IMR-90 (cell line): ENCODE data around the gene BMP7. TPM values are rescaled to one million over a fixed set of nuclear protein-coding genes. Genes with fewer than 3 reads are reported as not detected.

ENCODE experiments used
- ATAC-seq: fragments of 200-7000 bp; cut with Tn5 transposase; 2 replicates; pipeline ENCODE4 v1.9.1; 2020; ENCODE audit warnings: low read depth, mild to moderate bottlenecking, moderate library complexity
- BruUV-seq: library from RNA; stranded (reverse); fragments of 400-500 nt; replicated peaks from 2 replicates; lab custom pipeline; 2021; lab: Mats Ljungman, UMichigan
- CTCF ChIA-PET: fragments of 300-600 bp; formaldehyde crosslinking; extraction: SDS; loops from one replicate; lab custom pipeline; 2021; ENCODE audit warnings: antibody characterized with exemption; lab: Yijun Ruan, JAX
- POLR2A ChIA-PET: fragments of 300-600 bp; sonication (Branson Sonifier 250); formaldehyde crosslinking; loops from one replicate; lab custom pipeline; 2022; ENCODE audit warnings: antibody characterized with exemption; ENCODE audit not compliant: unreplicated experiment; lab: Charles Lee
- DNase-seq: peaks from one replicate; pipeline ENCODE4 v3.0.0; 2013
- H2AFZ ChIP-seq: replicated peaks from 2 replicates; pipeline ENCODE3; 2013; ENCODE audit warnings: low read length, mild to moderate bottlenecking; ENCODE audit not compliant: poor library complexity
- H2AK5ac ChIP-seq: 2 replicates; pipeline ENCODE4 v1.6.1; 2013; ENCODE audit warnings: low read depth, low read length, inconsistent platforms
- H2AK9ac ChIP-seq: replicated peaks from 2 replicates; pipeline ENCODE3; 2013; ENCODE audit warnings: mild to moderate bottlenecking, low read depth, low read length, moderate library complexity; ENCODE audit not compliant: poor library complexity
- H2BK120ac ChIP-seq: 2 replicates; pipeline ENCODE4 v1.6.1; 2013; ENCODE audit warnings: low read depth, low read length, inconsistent platforms
- H2BK15ac ChIP-seq: 3 replicates; pipeline ENCODE4 v1.6.1; 2013; ENCODE audit warnings: low read depth, low read length, inconsistent platforms
- H2BK20ac ChIP-seq: 2 replicates; pipeline ENCODE4 v1.6.1; 2013; ENCODE audit warnings: low read depth, mild to moderate bottlenecking, inconsistent platforms, low read length, moderate library complexity
- H2BK5ac ChIP-seq: 2 replicates; pipeline ENCODE4 v1.6.1; 2013; ENCODE audit warnings: mild to moderate bottlenecking, low read depth, low read length, inconsistent platforms; ENCODE audit not compliant: poor library complexity, severe bottlenecking
- H3K14ac ChIP-seq: replicated peaks from 2 replicates; pipeline ENCODE4 v1.6.1; 2013; ENCODE audit warnings: low read depth, low read length, inconsistent platforms
- H3K18ac ChIP-seq: 2 replicates; pipeline ENCODE4 v1.6.1; 2013; ENCODE audit warnings: low read depth, low read length, control low read depth
- H3K23ac ChIP-seq: 2 replicates; pipeline ENCODE4 v1.6.1; 2013; ENCODE audit warnings: low read depth, low read length, inconsistent platforms
- H3K27ac ChIP-seq: 2 replicates; pipeline ENCODE4 v1.5.1; 2013; ENCODE audit warnings: mild to moderate bottlenecking, control low read depth, low read length; ENCODE audit not compliant: insufficient read depth
- H3K27me3 ChIP-seq: 2 replicates; pipeline ENCODE4 v1.6.1; 2013; ENCODE audit warnings: low read length; ENCODE audit not compliant: control insufficient read depth, insufficient read depth
- H3K36me3 ChIP-seq: 2 replicates; pipeline ENCODE4 v1.6.1; 2013; ENCODE audit warnings: low read length, mixed read lengths; ENCODE audit not compliant: control insufficient read depth, insufficient read depth
- H3K4ac ChIP-seq: 2 replicates; pipeline ENCODE4 v1.6.1; 2013; ENCODE audit warnings: low read depth, low read length, inconsistent platforms
- H3K4me1 ChIP-seq: 2 replicates; pipeline ENCODE4 v1.6.1; 2013; ENCODE audit warnings: low read length, mixed read lengths; ENCODE audit not compliant: control insufficient read depth, insufficient read depth
- H3K4me2 ChIP-seq: 2 replicates; pipeline ENCODE4 v1.6.1; 2013; ENCODE audit warnings: low read depth, mild to moderate bottlenecking, control low read depth, low read length, moderate library complexity
- H3K4me3 ChIP-seq: 2 replicates; pipeline ENCODE4 v1.5.1; 2013; ENCODE audit warnings: low read depth, mild to moderate bottlenecking, control low read depth, low read length, moderate library complexity; ENCODE audit not compliant: insufficient read depth
- H3K56ac ChIP-seq: 2 replicates; pipeline ENCODE4 v1.6.1; 2013; ENCODE audit warnings: low read length, inconsistent platforms; ENCODE audit not compliant: insufficient read depth; ENCODE audit errors: extremely low read depth
- H3K79me1 ChIP-seq, 2 experiments: 2 replicates each; pipeline ENCODE4 v1.6.1; 2013; ENCODE audit warnings: low read length in 2 of 2, inconsistent platforms in 1 of 2, low read depth in 1 of 2
- H3K9ac ChIP-seq: 2 replicates; pipeline ENCODE4 v1.6.1; 2013; ENCODE audit warnings: low read depth, low read length, control low read depth
- H3K9me1 ChIP-seq: 2 replicates; pipeline ENCODE4 v1.6.1; 2013; ENCODE audit warnings: low read length, inconsistent platforms; ENCODE audit not compliant: insufficient read depth
- H3K9me3 ChIP-seq: 2 replicates; pipeline ENCODE4 v1.6.1; 2013; ENCODE audit warnings: low read length; ENCODE audit not compliant: control insufficient read depth, insufficient read depth
- H4K20me1 ChIP-seq: 2 replicates; pipeline ENCODE4 v1.6.1; 2013; ENCODE audit warnings: low read length, inconsistent platforms; ENCODE audit not compliant: insufficient read depth
- H4K5ac ChIP-seq: 2 replicates; pipeline ENCODE4 v1.6.1; 2013; ENCODE audit warnings: mild to moderate bottlenecking, low read depth, low read length, control low read depth
- H4K8ac ChIP-seq, 2 experiments: 2 replicates each; pipeline ENCODE4 v1.6.1; 2013; ENCODE audit warnings: low read depth in 2 of 2, low read length in 2 of 2, control low read depth in 1 of 2, inconsistent platforms in 1 of 2
- H4K91ac ChIP-seq: 2 replicates; pipeline ENCODE4 v1.6.1; 2013; ENCODE audit warnings: low read depth, low read length, inconsistent platforms; ENCODE audit not compliant: insufficient read depth
- FOS ChIP-seq: fragments of 150-350 bp; IDR thresholded peaks from 2 replicates; pipeline ENCODE4 v1.6.1; 2016; ENCODE audit warnings: low read depth, low read length
- MAFK ChIP-seq: IDR thresholded peaks from 2 replicates; pipeline ENCODE4 v1.6.1; 2012; ENCODE audit warnings: low read depth, low read length, improper control_type of control experiment
- POLR2A ChIP-seq: IDR thresholded peaks from 2 replicates; pipeline ENCODE4 v1.6.1; 2012; ENCODE audit warnings: mild to moderate bottlenecking, low read depth, low read length
- RAD21 ChIP-seq: IDR thresholded peaks from 2 replicates; pipeline ENCODE4 v1.6.1; 2012; ENCODE audit warnings: low read length, improper control_type of control experiment
- RCOR1 ChIP-seq: IDR thresholded peaks from 2 replicates; pipeline ENCODE4 v1.6.1; 2012; ENCODE audit warnings: mild to moderate bottlenecking, low read length, improper control_type of control experiment; ENCODE audit not compliant: insufficient replicate concordance
- SMC3 ChIP-seq: fragments of 150-350 bp; IDR thresholded peaks from 2 replicates; pipeline ENCODE4 v1.6.1; 2016; ENCODE audit warnings: low read depth, mild to moderate bottlenecking, antibody characterized with exemption, low read length, moderate library complexity
- WGBS, 2 experiments: methylation state at CpG; one replicate each; pipeline versions ENCODE4 v1.1.5 to v1.1.7; 2013; ENCODE audit warnings: missing lambda C conversion rate in 2 of 2; ENCODE audit not compliant: insufficient read length in 1 of 2; ENCODE audit errors: extremely low coverage in 2 of 2; 5-methylcytosine and 5-hydroxymethylcytosine counted together
- dilution Hi-C: fragments of 300-500 bp; cut with HindIII; formaldehyde crosslinking; loops from one replicate; pipeline ENCODE4 v1.14.3; 2018; ENCODE audit warnings: low sequenced_read_pairs; ENCODE audit not compliant: unreplicated experiment
- in situ Hi-C: fragments of 300-500 bp; cut with MboI; formaldehyde crosslinking; loops from 3 replicates; pipeline ENCODE4 v1.14.3; 2019; ENCODE audit warnings: low sequenced_read_pairs, inconsistent platforms, mixed read lengths
- intact Hi-C: fragments of 100-400 bp; cut with micrococcal nuclease; formaldehyde crosslinking; loops from 2 replicates; pipeline ENCODE4 v1.10.0; 2022
- polyA plus RNA-seq, 3 experiments: library from polyadenylated mRNA; depleted of rRNA; stranded (reverse); fragments of >200 nt; gene quantifications; 2 replicates each; pipeline ENCODE4 v1.2.3, GENCODE V29; 2012; ENCODE audit warnings: low replicate concordance in 1 of 3
- total RNA-seq: library from RNA; depleted of rRNA; stranded (reverse); fragments of >200 nt; gene quantifications from 2 replicates; pipeline ENCODE4 v1.2.3, GENCODE V29; 2012
- TF ChIP-seq, protein P1 (sequence below): fragments of 150-350 bp; IDR thresholded peaks from 2 replicates; pipeline ENCODE4 v1.6.1; 2017; ENCODE audit warnings: mild to moderate bottlenecking, antibody characterized with exemption, low read length, low read depth
- TF ChIP-seq, protein P2 (sequence below): conservative IDR thresholded peaks from 2 replicates; pipeline ENCODE4 v1.5.1; 2012; ENCODE audit warnings: mild to moderate bottlenecking, low read depth, low read length, improper control_type of control experiment

Gene BMP7
- total and polyA plus RNA-seq, 2 of the 4 experiments (the other 2 are of a cell fraction): not detected

DNA sequence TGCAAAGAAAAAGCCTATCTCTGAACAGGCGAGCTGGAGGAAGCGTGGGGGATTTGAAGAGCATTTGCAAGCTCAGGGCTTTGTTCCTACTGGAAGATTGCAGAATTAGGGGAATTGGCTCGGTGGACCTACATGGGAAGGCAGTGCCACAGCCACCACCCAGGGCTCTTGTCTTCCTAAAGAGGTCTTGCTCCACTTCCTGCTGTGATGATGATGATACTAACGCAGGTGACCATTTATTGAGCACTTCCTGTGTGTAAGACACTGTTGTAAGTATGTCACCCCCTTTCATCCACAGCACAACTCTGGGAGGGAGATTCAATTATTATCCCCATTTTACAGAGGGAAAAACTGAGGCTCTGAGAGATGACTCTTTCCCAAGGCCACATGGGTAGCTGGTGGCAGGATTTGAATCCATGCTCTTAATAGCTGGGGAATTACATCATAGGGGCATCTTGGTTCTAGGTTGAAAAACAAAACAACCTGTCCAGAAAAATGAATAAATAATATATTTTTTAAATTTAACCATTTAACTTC is 41.2 kb downstream of the BMP7 start:
- H3K4me2 ChIP-seq: no peak overlapping the region
- H3K4ac ChIP-seq: no peak overlapping the region
- no peak overlapping the region for H3K56ac ChIP-seq
- dilution Hi-C loops: no loop called here
- no peak overlapping the region for H3K9ac ChIP-seq
- BruUV-seq: no TSS peak
- CTCF ChIA-PET: no interaction called here
- H3K79me1 ChIP-seq: no peaks in the 10 kb centered on the region
- H2AFZ ChIP-seq: no peak overlapping the region
- no peak overlapping the region for H2BK15ac ChIP-seq
- H2AK5ac ChIP-seq: no peak overlapping the region
- no peak overlapping the region for H3K14ac ChIP-seq
- 83% methylated on average over 2 of the region's 4 CpGs; no CpG with 5 or more reads in 1 of the 2 experiments for WGBS, 2 experiments
- no peak overlapping the region for H3K27ac ChIP-seq
- no peak overlapping the region for H3K4me3 ChIP-seq
- H3K18ac ChIP-seq: no peak overlapping the region
- POLR2A ChIA-PET: no interaction called here
- no peak overlapping the region for H2BK20ac ChIP-seq
- H4K20me1 ChIP-seq: no peaks in the 10 kb centered on the region
- ATAC-seq (no peak), DNase-seq (no peak)
- no peak overlapping the region for H4K91ac ChIP-seq
- no peak overlapping the region for H2AK9ac ChIP-seq
- H3K36me3 ChIP-seq: no peaks in the 10 kb centered on the region
- H3K4me1 ChIP-seq: no peaks in the 10 kb centered on the region
- no peaks in the 10 kb centered on the region for H3K27me3 ChIP-seq
- no peak for TF ChIP-seq POLR2A
- TF ChIP-seq, protein P1, sequence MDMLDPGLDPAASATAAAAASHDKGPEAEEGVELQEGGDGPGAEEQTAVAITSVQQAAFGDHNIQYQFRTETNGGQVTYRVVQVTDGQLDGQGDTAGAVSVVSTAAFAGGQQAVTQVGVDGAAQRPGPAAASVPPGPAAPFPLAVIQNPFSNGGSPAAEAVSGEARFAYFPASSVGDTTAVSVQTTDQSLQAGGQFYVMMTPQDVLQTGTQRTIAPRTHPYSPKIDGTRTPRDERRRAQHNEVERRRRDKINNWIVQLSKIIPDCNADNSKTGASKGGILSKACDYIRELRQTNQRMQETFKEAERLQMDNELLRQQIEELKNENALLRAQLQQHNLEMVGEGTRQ: no peak
- no peak for TF ChIP-seq RAD21
- no peak for TF ChIP-seq RCOR1
- TF ChIP-seq, protein P2, sequence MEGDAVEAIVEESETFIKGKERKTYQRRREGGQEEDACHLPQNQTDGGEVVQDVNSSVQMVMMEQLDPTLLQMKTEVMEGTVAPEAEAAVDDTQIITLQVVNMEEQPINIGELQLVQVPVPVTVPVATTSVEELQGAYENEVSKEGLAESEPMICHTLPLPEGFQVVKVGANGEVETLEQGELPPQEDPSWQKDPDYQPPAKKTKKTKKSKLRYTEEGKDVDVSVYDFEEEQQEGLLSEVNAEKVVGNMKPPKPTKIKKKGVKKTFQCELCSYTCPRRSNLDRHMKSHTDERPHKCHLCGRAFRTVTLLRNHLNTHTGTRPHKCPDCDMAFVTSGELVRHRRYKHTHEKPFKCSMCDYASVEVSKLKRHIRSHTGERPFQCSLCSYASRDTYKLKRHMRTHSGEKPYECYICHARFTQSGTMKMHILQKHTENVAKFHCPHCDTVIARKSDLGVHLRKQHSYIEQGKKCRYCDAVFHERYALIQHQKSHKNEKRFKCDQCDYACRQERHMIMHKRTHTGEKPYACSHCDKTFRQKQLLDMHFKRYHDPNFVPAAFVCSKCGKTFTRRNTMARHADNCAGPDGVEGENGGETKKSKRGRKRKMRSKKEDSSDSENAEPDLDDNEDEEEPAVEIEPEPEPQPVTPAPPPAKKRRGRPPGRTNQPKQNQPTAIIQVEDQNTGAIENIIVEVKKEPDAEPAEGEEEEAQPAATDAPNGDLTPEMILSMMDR: no peak
- no peak for TF ChIP-seq FOS
- no peak for TF ChIP-seq SMC3
- TF ChIP-seq MAFK: no peak
- H3K23ac ChIP-seq: no peak overlapping the region
- H3K9me1 ChIP-seq: no peaks in the 10 kb centered on the region
- H3K9me3 ChIP-seq: peaks cover 4% of the 10 kb centered on the region; the same call in 1 of the 2 replicates
- H4K8ac ChIP-seq: no peak overlapping the region
- H2BK5ac ChIP-seq: no peak overlapping the region
- H2BK120ac ChIP-seq: no peak overlapping the region
- no peak overlapping the region for H4K5ac ChIP-seq
- in situ Hi-C loops: no loop called here
- intact Hi-C loops: no loop called here
